GM12872 (cell line): ENCODE data around the gene DTNBP1.

Experiments used
- TF ChIP-seq, protein P1 (sequence below): IDR thresholded peaks from 3 replicates; pipeline ENCODE4 v1.5.1; 2011; ENCODE audit warnings: low read depth, mild to moderate bottlenecking, low read length, moderate library complexity; ENCODE audit not compliant: insufficient read depth

The DTNBP1 gene

DNA sequence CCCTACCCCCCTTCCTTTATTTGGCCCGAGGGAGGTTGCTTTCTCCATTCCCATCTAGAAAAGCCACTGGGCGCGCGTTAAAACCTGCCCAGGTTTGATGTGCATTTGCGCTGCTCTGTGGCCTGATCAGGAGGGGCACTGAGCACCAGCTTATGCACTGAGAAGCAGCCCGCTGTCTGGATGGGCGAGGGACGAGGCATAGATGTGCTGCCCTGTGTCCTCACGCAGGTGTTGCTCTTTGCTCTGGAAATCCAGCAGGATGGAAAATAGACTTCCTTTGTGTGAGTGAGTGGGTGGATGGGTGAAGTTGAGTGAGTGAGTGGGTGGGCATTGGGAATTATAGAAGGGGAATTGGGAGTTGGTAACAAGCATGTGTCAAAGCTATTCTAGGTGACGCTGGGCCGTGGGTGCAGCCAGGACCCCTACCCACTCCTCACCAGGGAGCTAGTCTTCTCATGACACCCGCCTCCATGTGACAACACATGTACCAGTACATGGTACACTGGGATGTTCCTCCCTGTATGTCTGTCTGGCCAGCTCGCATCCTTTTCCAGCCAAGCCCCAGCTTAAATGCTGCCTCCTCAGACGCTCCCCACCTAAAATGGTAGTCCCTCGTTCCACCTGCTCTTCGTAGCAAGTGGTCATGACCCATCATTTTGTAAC lies 162.6 kb downstream of the DTNBP1 start:
- TF ChIP-seq, protein P1, sequence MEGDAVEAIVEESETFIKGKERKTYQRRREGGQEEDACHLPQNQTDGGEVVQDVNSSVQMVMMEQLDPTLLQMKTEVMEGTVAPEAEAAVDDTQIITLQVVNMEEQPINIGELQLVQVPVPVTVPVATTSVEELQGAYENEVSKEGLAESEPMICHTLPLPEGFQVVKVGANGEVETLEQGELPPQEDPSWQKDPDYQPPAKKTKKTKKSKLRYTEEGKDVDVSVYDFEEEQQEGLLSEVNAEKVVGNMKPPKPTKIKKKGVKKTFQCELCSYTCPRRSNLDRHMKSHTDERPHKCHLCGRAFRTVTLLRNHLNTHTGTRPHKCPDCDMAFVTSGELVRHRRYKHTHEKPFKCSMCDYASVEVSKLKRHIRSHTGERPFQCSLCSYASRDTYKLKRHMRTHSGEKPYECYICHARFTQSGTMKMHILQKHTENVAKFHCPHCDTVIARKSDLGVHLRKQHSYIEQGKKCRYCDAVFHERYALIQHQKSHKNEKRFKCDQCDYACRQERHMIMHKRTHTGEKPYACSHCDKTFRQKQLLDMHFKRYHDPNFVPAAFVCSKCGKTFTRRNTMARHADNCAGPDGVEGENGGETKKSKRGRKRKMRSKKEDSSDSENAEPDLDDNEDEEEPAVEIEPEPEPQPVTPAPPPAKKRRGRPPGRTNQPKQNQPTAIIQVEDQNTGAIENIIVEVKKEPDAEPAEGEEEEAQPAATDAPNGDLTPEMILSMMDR: no peak

DNA sequence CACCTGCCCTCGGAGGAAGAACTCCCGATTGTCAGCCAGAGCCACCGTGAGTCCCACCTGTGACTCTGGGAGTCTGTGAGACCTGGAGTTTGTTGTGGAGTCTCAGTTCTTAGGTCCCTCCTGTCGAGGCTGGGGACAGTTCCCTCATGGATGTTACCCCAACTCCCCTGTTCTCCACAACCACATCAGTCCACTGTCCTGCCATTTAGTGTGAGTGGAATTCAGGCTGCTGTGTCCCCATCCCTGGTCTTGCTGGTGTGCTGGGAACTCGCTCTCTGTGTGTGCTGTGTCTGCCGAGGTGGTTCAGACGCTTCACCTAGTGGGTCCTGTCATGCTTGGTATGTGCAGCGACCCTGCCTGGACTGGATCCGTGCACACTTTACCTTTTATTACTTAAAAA lies 163.2 kb downstream of the DTNBP1 start:
- TF ChIP-seq, protein P1: no peak

DNA sequence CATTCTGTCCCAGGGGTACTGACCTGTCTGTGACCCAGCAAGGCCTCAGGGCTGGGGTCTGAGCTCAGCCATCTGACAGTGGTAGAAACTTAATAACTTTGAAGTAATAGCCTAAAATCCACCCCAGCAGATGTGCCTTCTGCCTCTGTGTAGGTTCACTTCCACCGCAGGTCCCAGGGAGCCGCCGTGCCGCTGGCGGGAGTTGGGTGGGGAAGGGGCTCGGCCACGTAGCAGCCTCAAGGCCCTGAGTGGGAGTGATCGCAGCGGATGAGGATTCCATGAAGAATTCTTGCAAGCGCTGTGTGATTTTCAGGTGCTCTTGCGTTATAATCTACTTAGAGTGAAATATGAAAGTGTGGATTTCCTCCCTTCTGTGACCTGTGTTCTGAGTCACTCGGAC lies 163.7 kb downstream of the DTNBP1 start:
- TF ChIP-seq, protein P1: no peak

DNA sequence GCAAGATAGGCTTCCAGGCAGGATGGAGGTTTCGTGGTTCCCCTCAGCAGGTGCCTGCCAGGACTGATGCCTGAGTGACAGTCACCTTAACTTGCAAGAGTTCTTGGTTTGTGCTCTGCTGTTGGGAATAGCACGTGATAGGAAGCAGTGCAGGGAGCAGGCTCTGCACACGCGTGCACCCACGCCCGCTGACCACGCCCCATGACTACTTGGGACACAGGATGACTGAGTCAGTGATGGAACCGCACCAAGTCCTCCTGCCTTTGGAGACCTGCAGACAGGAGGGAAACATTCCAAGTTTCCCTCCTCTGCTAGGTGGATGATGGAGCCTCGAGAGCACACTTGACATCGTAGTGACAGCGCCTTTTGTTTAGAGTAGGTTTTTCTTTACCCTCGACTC lies 164.2 kb downstream of the DTNBP1 start:
- TF ChIP-seq, protein P1: no peak

DNA sequence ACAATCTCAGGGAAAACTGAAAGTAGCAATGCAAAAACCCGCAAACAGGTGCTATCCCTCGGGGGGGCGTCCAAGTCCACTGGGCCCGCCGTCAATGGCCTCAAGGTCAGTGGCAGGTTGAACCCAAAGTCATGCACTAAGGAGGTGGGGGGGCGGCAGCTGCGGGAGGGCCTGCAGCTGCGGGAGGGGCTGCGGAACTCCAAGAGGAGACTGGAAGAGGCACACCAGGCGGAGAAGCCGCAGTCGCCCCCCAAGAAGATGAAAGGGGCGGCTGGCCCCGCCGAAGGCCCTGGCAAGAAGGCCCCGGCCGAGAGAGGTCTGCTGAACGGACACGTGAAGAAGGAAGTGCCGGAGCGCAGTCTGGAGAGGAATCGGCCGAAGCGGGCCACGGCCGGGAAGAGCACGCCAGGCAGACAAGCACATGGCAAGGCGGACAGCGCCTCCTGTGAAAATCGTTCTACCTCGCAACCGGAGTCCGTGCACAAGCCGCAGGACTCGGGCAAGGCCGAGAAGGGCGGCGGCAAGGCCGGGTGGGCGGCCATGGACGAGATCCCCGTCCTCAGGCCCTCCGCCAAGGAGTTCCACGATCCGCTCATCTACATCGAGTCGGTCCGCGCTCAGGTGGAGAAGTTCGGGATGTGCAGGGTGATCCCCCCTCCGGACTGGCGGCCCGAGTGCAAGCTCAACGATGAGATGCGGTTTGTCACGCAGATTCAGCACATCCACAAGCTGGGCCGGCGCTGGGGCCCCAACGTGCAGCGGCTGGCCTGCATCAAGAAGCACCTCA lies 166.3 kb downstream of the DTNBP1 start:
- TF ChIP-seq, protein P1: no peak

DNA sequence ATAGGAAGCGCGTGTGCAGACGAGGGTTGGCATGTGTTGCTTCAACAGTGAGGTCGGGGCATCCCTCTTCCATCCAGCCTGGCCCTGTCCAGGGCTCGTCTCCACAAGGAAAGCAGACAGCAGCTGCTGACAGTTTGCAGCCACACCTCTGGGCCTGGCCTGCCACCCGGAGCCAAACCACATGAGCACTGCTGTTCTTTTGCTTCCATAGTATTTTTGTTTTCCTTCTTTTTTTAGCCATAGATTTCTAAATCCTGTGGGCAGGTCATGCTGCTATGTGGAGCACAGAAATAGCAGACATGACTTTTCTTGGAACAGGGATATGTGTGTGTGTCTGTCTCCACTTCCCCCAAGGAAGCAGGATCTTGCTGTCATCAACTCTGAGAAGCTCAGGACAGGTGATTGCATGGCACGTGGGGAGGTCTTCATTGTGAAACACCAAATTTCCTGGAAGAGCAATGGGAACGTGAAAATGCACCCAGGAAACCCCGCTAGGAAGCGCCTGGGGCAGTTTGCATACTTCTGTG lies 167.4 kb downstream of the DTNBP1 start:
- TF ChIP-seq, protein P1: no peak

DNA sequence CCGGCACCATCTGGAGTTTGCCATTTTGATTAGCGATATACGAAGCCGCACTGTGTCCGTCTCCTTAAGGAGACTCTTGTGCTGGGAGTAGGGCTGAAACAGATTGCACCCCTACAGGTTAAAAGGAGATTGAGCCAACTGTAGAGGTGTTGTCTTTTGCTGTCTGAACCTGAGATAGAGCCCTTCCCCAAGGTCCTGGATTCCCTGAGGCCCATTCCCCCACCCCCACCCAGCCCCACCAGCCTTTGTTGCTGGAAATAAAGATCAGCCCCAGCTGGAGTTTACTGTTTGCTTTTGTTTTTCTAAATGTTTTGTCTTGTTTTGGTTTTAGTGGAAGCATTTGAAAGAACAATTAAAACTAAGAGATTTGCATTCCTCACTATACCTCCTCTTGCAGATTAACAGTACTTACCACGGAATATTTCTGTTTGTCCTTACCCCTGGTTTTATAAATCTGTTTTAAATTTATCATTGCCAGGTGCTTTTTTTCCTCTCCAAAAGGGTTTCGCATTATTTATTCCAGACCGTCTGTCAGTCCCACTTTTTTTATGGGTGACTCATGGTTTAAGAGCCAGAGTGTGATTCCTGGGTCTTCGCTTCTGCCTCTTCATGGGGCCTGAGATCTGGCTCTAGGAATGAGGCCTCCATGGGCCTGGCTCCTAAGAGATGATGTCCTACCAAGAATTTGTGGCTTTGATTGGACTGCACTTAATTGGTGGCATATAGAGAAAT lies 169.2 kb downstream of the DTNBP1 start:
- TF ChIP-seq, protein P1: no peak
